ENCODE results near the gene UBE2K.
"Not testable (repeated sequence)": the region's sequence is repeated elsewhere in the genome, so short reads cannot be mapped to it uniquely, and the experiment has no call there.

The UBE2K gene

DNA sequence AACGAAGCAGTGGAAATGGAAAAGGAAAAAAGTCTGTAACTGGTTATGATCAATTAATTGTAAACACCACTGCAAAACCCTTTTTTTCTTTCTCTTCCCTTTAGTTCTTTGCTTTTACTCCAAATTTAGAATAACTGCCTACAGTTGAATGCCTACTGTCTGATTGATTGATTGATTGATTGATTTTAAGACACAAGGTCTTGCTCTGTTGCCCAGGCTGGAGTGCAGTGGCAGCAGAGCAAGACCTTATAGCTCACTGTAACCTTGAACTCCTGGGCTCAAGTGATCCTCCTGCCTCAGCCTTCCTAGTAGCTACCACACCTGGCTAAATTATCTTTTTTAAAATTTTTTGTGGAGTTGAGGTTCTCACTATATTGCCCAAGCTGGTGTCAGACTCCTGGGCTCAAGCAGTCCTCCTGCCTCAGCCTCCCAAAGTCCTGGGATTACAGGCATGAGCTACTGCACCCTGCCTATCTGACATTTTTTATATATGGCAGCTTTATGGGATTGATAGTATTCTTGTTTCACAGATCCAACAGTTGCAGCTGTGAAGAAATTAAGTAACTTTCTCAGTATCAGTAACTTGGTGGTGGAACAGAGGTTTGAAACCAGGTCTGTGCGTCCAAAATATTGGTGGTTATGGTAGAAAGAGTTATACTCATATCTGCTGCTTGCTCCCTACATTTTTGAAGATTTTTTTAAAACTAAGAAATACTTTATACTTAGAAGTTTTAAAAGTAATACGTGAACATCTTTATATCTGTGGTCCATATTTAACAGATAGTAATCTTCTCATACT, 12.4 kb downstream of the UBE2K start:
- Histone ChIP-seq H3K36me3 (ENCODE audit: control insufficient read depth in 5 of 5, insufficient read depth in 5 of 5, low read length in 5 of 5) (no peaks in the 10 kb centered on the region), H3K4me1 (ENCODE audit: control insufficient read depth in 5 of 5, insufficient read depth in 5 of 5, low read length in 5 of 5) (peaks cover 0 to 40% (median 20%) of the 10 kb centered on the region in 5 donors), H3K27ac (ENCODE audit: low read depth, low read length) (no peak overlapping the region)

DNA sequence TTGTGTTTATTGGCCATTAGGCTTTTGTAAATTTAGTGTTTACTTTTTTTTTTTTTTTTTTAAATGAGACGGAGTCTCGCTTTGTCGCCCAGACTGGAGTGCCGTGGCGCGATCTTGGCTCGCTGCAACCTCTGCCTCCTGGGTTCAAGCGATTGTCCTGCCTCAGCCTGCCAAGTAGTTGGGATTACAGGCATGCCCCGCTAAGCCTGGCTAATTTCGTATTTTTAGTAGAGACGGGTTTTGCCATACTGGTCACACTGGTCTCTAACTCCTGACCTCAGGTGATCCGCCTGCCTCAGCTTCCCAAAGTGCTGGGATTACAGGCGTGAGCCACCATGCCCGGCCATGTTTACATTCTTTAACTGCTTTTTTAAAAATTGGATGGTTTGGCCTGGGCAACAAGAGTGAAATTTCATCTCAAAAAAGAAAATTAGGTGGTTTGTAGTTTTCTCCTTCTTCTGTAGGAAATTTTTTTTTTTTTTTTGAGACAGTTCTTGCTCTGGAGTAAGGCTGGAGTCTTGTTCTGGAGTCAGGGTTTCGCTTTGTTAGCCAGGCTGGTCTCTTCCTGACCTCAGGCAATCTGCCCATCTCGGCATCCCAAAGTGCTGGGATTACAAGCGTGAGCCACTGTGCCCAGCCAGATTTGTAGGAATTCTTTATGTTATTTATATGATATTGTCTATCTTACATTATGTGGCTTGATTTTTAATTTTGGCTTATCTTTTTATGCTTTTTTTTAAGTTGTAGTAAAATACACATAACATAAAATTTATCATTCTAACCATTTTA, 15.1 kb downstream of the UBE2K start:
- H3K36me3 ChIP-seq (ENCODE audit: control insufficient read depth in 5 of 5, insufficient read depth in 5 of 5, low read length in 5 of 5) = no peaks in the 10 kb centered on the region
- H3K27me3 ChIP-seq (ENCODE audit: control insufficient read depth in 5 of 5, insufficient read depth in 4 of 5, low read length in 5 of 5) = no peaks in the 10 kb centered on the region
- no peaks in the 10 kb centered on the region for H3K9me3 ChIP-seq (ENCODE audit: control insufficient read depth in 5 of 5, low read length in 5 of 5)
- no peak overlapping the region for H3K27ac ChIP-seq (ENCODE audit: low read depth, low read length)
- peaks cover 0 to 22% (median 11%) of the 10 kb centered on the region in 5 donors for H3K4me1 ChIP-seq (ENCODE audit: control insufficient read depth in 5 of 5, insufficient read depth in 5 of 5, low read length in 5 of 5)
- H3K9ac ChIP-seq (ENCODE audit: low read length in 5 of 5) = no peak overlapping the region
- H3K4me3 ChIP-seq (ENCODE audit: low read depth in 1 of 5, low read length in 5 of 5) = no peak overlapping the region

More for the DNA sequence above, 12.4 kb downstream of the UBE2K start:
- H3K9me3 ChIP-seq (ENCODE audit: control insufficient read depth in 5 of 5, low read length in 5 of 5) = no peaks in the 10 kb centered on the region
- no peak overlapping the region for H3K9ac ChIP-seq (ENCODE audit: low read length in 5 of 5)
- no peaks in the 10 kb centered on the region for H3K27me3 ChIP-seq (ENCODE audit: control insufficient read depth in 5 of 5, insufficient read depth in 4 of 5, low read length in 5 of 5)
- no peak overlapping the region for H3K4me3 ChIP-seq (ENCODE audit: low read depth in 1 of 5, low read length in 5 of 5)

DNA sequence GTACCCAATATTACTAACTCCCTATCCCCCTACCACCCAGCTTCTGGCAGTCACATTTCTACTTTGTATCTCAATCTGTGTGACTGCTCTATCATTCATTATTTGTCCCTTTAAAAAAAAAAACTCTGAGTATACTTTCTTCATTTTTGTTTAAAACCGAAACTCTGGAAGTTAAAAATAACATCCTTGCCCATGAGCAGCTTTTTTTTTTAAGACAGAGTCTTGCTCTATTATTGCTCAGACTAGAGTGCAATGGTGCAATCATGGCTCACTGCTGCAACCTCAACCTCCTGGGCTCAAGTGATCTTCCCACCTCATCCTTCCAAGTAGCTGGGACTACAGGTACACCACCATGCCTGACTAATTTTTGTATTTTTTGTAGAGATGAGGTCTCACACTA, 15.8 kb downstream of the UBE2K start:
- H3K4me1 ChIP-seq (ENCODE audit: control insufficient read depth in 5 of 5, insufficient read depth in 5 of 5, low read length in 5 of 5) = peaks cover 0 to 16% (median 9%) of the 10 kb centered on the region in 5 donors
- no peaks in the 10 kb centered on the region for H3K9me3 ChIP-seq (ENCODE audit: control insufficient read depth in 5 of 5, low read length in 5 of 5)
- H3K9ac ChIP-seq (ENCODE audit: low read length in 5 of 5) = no peak overlapping the region
- H3K27me3 ChIP-seq (ENCODE audit: control insufficient read depth in 5 of 5, insufficient read depth in 4 of 5, low read length in 5 of 5) = no peaks in the 10 kb centered on the region
- no peak overlapping the region for H3K4me3 ChIP-seq (ENCODE audit: low read depth in 1 of 5, low read length in 5 of 5)
- H3K36me3 ChIP-seq (ENCODE audit: control insufficient read depth in 5 of 5, insufficient read depth in 5 of 5, low read length in 5 of 5) = peaks cover 0 to 4% (median 0%) of the 10 kb centered on the region in 5 donors
- peak overlapping the region; percentile 70 for H3K27ac ChIP-seq (ENCODE audit: low read depth, low read length)

DNA sequence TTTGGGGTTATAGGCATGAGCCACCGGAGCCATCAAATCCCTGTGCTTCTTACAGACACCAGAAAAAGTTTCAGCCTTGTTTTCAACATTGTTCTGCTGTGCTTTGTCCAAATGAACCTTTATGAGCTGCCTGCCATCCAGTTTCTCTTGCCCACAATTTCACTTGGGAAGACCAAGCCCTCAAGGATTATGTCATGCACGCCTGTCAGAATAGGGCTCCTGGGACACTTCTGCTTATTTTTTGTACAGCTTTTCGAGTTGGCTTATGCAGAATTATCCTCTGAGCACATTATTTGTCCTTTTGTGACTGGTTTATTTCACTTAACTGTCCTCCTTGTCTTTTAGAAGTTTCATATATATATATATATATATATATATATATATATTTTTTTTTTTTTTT, 16.2 kb downstream of the UBE2K start:
- Histone ChIP-seq H3K9me3 (ENCODE audit: control insufficient read depth in 5 of 5, low read length in 5 of 5) (no peaks in the 10 kb centered on the region), H3K36me3 (ENCODE audit: control insufficient read depth in 5 of 5, insufficient read depth in 5 of 5, low read length in 5 of 5) (peaks cover 0 to 4% (median 0%) of the 10 kb centered on the region in 5 donors), H3K27ac (ENCODE audit: low read depth, low read length) (peak overlapping the region; percentile 70), H3K27me3 (ENCODE audit: control insufficient read depth in 5 of 5, insufficient read depth in 4 of 5, low read length in 5 of 5) (no peaks in the 10 kb centered on the region), H3K4me3 (ENCODE audit: low read depth in 1 of 5, low read length in 5 of 5) (no peak overlapping the region), H3K4me1 (ENCODE audit: control insufficient read depth in 5 of 5, insufficient read depth in 5 of 5, low read length in 5 of 5) (peaks cover 0 to 16% (median 9%) of the 10 kb centered on the region in 5 donors), H3K9ac (ENCODE audit: low read length in 5 of 5) (no peak overlapping the region)

DNA sequence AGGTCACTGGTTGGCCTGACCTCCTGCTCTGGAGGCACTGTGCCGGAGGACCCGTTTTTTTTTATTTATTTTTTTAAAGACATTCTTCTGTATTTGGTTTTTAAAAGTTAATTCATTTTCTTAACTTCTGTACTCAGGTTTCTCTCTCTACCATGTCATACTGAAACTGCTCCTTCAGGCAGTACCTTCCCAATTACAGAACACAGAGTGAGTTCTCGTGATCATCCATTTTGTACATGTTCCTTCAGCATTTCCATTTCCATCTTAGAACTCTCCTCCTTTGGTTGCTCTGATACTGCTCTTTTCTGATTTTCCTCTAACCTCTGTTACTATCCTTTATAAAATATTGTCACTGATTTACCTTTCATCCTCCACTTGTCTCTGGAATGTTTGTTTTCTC, 17.9 kb downstream of the UBE2K start:
- no peaks in the 10 kb centered on the region for H3K9me3 ChIP-seq (ENCODE audit: control insufficient read depth in 5 of 5, low read length in 5 of 5)
- H3K4me1 ChIP-seq (ENCODE audit: control insufficient read depth in 5 of 5, insufficient read depth in 5 of 5, low read length in 5 of 5) = peaks cover 0 to 16% (median 9%) of the 10 kb centered on the region in 5 donors
- H3K4me3 ChIP-seq (ENCODE audit: low read depth in 1 of 5, low read length in 5 of 5) = no peak overlapping the region

DNA sequence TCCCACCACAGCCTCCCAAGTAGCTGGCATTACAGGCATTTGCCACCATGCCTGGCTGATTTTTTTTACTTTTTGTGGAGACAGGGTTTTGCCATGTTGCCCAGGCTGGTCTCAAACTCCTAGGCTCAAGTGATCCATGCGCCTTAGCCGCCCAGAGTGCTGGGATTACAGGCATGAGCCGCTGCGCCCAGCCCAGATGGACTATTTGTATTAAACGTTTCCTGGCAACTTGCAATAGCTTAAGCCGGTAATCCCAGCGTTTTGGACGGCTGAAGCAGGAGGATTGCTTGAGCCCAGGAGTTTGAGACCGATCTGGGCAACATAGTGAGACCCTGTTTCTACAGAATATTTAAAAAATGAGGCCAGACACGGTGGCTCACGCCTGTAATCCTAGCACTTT, 18.4 kb downstream of the UBE2K start:
- Histone ChIP-seq H3K4me3 (ENCODE audit: low read depth in 1 of 5, low read length in 5 of 5) (no peak overlapping the region), H3K9me3 (ENCODE audit: control insufficient read depth in 5 of 5, low read length in 5 of 5) (no peaks in the 10 kb centered on the region), H3K9ac (ENCODE audit: low read length in 5 of 5) (no peak overlapping the region), H3K36me3 (ENCODE audit: control insufficient read depth in 5 of 5, insufficient read depth in 5 of 5, low read length in 5 of 5) (peaks cover 0 to 4% (median 0%) of the 10 kb centered on the region in 5 donors), H3K27ac (ENCODE audit: low read depth, low read length) (no peak overlapping the region), H3K27me3 (ENCODE audit: control insufficient read depth in 5 of 5, insufficient read depth in 4 of 5, low read length in 5 of 5) (no peaks in the 10 kb centered on the region), H3K4me1 (ENCODE audit: control insufficient read depth in 5 of 5, insufficient read depth in 5 of 5, low read length in 5 of 5) (peaks cover 0 to 16% (median 9%) of the 10 kb centered on the region in 5 donors)

More for the DNA sequence above, 17.9 kb downstream of the UBE2K start:
- H3K36me3 ChIP-seq (ENCODE audit: control insufficient read depth in 5 of 5, insufficient read depth in 5 of 5, low read length in 5 of 5) = peaks cover 0 to 4% (median 0%) of the 10 kb centered on the region in 5 donors
- no peak overlapping the region for H3K9ac ChIP-seq (ENCODE audit: low read length in 5 of 5)
- H3K27me3 ChIP-seq (ENCODE audit: control insufficient read depth in 5 of 5, insufficient read depth in 4 of 5, low read length in 5 of 5) = no peaks in the 10 kb centered on the region
- H3K27ac ChIP-seq (ENCODE audit: low read depth, low read length) = no peak overlapping the region

DNA sequence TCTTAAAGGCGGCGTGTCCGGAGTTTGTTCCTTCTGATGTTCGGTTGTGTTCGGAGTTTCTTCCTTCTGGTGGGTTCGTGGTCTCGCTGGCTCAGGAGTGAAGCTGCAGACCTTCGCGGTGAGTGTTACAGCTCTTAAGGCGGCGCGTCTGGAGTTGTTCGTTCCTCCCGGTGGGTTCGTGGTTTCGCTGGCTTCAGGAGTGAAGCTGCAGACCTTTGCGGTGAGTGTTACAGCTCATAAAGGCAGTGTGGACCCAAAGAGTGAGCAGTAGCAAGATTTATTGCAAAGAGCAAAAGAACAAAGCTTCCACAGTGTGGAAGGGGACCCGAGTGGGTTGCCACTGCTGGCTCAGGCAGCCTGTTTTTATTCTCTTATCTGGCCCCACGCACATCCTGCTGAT, 19.8 kb downstream of the UBE2K start:
- not testable (repeated sequence) for H3K9me3 ChIP-seq (ENCODE audit: control insufficient read depth in 5 of 5, low read length in 5 of 5); H3K9ac ChIP-seq (ENCODE audit: low read length in 5 of 5)

DNA sequence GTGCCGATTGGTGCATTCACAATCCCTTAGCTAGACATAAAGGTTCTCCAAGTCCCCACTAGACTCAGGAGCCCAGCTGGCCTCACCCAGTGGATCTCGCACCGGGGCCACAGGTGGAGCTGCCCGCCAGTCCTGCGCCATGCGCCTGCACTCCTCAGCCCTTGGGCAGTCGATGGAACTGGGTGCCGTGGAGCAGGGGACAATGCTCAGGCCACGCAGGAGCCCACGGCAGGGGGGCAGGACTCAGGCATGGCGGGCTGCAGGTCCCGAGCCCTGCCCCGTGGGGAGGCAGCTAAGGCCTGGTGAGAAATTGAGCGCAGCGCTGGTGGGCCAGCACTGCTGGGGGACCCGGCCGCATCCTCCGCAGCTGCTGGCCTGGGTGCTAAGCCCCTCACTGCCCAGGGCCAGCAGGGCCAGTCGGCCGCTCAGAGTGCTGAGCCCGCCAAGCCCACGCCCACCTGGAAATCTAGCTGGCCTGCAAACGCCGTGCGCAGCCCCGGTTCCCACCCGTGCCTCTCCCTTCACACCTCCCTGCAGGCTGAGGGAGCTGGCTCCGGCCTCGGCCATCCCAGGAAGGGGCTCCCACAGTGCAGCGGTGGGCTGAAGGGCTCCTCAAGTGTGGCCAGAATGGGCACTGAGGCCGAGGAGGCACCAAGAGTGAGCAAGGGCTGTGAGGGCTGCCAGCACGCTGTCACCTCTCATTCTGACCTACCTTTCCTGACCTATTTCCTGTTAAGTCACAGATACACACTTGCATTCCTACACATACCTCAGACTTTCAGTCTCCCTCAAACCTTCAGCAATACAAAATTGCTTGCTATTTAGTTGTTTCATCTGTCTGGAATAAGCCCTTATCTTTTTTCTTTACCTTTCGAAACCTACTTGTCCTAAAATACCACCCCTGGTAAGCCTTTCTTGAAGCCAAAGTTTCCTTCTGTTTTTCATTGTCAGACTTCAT, 20.7 kb downstream of the UBE2K start:
- Histone ChIP-seq H3K27ac (ENCODE audit: low read depth, low read length) (no peak overlapping the region), H3K27me3 (ENCODE audit: control insufficient read depth in 5 of 5, insufficient read depth in 4 of 5, low read length in 5 of 5) (no peaks in the 10 kb centered on the region), H3K9me3 (ENCODE audit: control insufficient read depth in 5 of 5, low read length in 5 of 5) (no peaks in the 10 kb centered on the region), H3K9ac (ENCODE audit: low read length in 5 of 5) (no peak overlapping the region), H3K4me3 (ENCODE audit: low read depth in 1 of 5, low read length in 5 of 5) (no peak overlapping the region), H3K4me1 (ENCODE audit: control insufficient read depth in 5 of 5, insufficient read depth in 5 of 5, low read length in 5 of 5) (peaks cover 0 to 20% (median 11%) of the 10 kb centered on the region in 5 donors), H3K36me3 (ENCODE audit: control insufficient read depth in 5 of 5, insufficient read depth in 5 of 5, low read length in 5 of 5) (peaks cover 0 to 4% (median 0%) of the 10 kb centered on the region in 5 donors)

More for the DNA sequence above, 19.8 kb downstream of the UBE2K start:
- H3K4me3 ChIP-seq (ENCODE audit: low read depth in 1 of 5, low read length in 5 of 5); H3K27ac ChIP-seq (ENCODE audit: low read depth, low read length); H3K27me3 ChIP-seq (ENCODE audit: control insufficient read depth in 5 of 5, insufficient read depth in 4 of 5, low read length in 5 of 5); H3K36me3 ChIP-seq (ENCODE audit: control insufficient read depth in 5 of 5, insufficient read depth in 5 of 5, low read length in 5 of 5): not testable (repeated sequence)
- peaks cover 0 to 20% (median 16%) of the 10 kb centered on the region in 5 donors for H3K4me1 ChIP-seq (ENCODE audit: control insufficient read depth in 5 of 5, insufficient read depth in 5 of 5, low read length in 5 of 5)

DNA sequence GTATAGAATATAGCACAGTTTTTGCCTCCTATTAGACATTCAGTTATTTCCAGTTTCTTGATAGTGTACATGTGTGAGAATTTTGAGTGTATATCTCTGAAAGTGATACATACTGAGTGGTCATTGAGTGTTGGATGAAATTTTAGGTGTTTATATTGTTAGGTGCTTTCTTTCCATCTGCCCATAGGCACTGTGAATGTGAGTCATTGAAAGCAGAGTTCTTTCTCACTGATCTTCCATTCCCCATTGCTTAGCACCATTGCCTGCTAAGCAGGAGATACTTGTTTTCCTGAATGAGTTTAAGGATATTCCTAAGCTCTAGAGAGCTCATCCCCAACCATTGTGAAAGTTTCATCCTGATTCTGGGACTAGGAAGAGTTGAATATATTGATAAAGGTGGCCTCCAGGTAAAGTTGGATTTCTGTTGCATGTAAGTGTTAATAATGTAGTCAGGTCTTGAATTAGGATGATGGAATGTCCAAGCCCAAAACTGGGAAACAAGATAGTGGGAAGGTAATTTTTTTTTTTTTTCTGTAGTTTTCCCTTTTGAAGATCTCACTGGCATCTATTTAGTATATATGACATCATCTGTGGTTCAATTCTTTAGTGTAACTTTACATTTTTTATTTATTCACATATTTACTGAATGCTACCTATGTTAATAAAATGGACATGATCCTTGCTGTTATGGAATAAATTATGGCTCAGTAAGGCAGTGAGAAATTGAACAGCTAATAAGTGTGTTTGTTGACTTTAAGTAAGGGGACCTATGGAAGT, 22.1 kb downstream of the UBE2K start:
- Histone ChIP-seq H3K9ac (ENCODE audit: low read length in 5 of 5) (no peak overlapping the region), H3K27ac (ENCODE audit: low read depth, low read length) (no peak overlapping the region), H3K27me3 (ENCODE audit: control insufficient read depth in 5 of 5, insufficient read depth in 4 of 5, low read length in 5 of 5) (no peaks in the 10 kb centered on the region), H3K4me1 (ENCODE audit: control insufficient read depth in 5 of 5, insufficient read depth in 5 of 5, low read length in 5 of 5) (peaks cover 0 to 11% (median 2%) of the 10 kb centered on the region in 5 donors), H3K4me3 (ENCODE audit: low read depth in 1 of 5, low read length in 5 of 5) (no peak overlapping the region), H3K9me3 (ENCODE audit: control insufficient read depth in 5 of 5, low read length in 5 of 5) (no peaks in the 10 kb centered on the region), H3K36me3 (ENCODE audit: control insufficient read depth in 5 of 5, insufficient read depth in 5 of 5, low read length in 5 of 5) (peaks cover 0 to 4% (median 0%) of the 10 kb centered on the region in 5 donors)
